NB4 (cell line): ENCODE data around the gene CENPK.

Experiments used
- CTCF ChIP-seq: IDR thresholded peaks from one replicate; pipeline ENCODE4 v1.5.1; 2012; ENCODE audit warnings: low read depth, low read length
- MAX ChIP-seq: IDR thresholded peaks from 2 replicates; pipeline ENCODE4 v1.6.1; 2011; ENCODE audit warnings: low read depth, low read length
- POLR2A ChIP-seq: IDR thresholded peaks from 2 replicates; pipeline ENCODE4 v1.6.1; 2011; ENCODE audit warnings: mild to moderate bottlenecking; ENCODE audit not compliant: insufficient read length; ENCODE audit errors: extremely low read depth

GRCh38 chr5:65548281-65548680, 14.7 kb downstream of the CENPK start:
- TF ChIP-seq CTCF (no peak), POLR2A (no peak), MAX (no peak)
